GM12878 (cell line): ENCODE measurements around the gene PEX11B.

Source experiments
- CREB1 ChIP-seq: IDR thresholded peaks from 2 replicates; pipeline ENCODE4 v1.6.1; 2012; ENCODE audit warnings: low read depth, mild to moderate bottlenecking, inconsistent platforms
- EZH2 ChIP-seq: IDR thresholded peaks from 2 replicates; pipeline ENCODE4 v1.6.1; 2012; ENCODE audit warnings: low read depth, mild to moderate bottlenecking, control low read depth, inconsistent platforms, low read length, borderline replicate concordance; ENCODE audit not compliant: control insufficient read depth
- MEF2A ChIP-seq: IDR thresholded peaks from 2 replicates; pipeline ENCODE4 v1.6.1; 2011; ENCODE audit warnings: low read depth, mild to moderate bottlenecking, low read length, moderate library complexity; ENCODE audit not compliant: insufficient read depth
- POLR2A ChIP-seq: IDR thresholded peaks from 2 replicates; pipeline ENCODE4 v1.6.1; 2011; ENCODE audit warnings: low read depth, mild to moderate bottlenecking, low read length
- POLR2AphosphoS2 ChIP-seq: IDR thresholded peaks from 2 replicates; pipeline ENCODE4 v1.6.1; 2011; ENCODE audit warnings: low read depth, mild to moderate bottlenecking, low read length, improper control_type of control experiment, moderate library complexity
- POLR2AphosphoS5 ChIP-seq: IDR thresholded peaks from 2 replicates; pipeline ENCODE4 v1.6.1; 2011; ENCODE audit warnings: mild to moderate bottlenecking, low read length, inconsistent platforms
- SIN3A ChIP-seq: IDR thresholded peaks from 2 replicates; pipeline ENCODE4 v1.6.1; 2012; ENCODE audit warnings: low read depth, low read length, improper control_type of control experiment

GRCh38 chr1:145957443-145958319 lies 39.2 kb upstream of the PEX11B start, which contains the start of gene LIX1L:
- TF ChIP-seq SIN3A = no peak
- TF ChIP-seq POLR2A = peak; percentile 86
- TF ChIP-seq MEF2A = no peak
- TF ChIP-seq POLR2AphosphoS5 = peak; percentile 72
- 0 out of 2 replicates have a peak, but pooled peaks have one; percentile 61 for TF ChIP-seq POLR2AphosphoS2
- no peak for TF ChIP-seq EZH2
- peak; percentile 52; the same call in 1 of the 2 replicates for TF ChIP-seq CREB1
